Measurements from ENCODE around the gene PSMD5. TPM values are rescaled to one million over a fixed set of nuclear protein-coding genes. Genes with fewer than 3 reads are reported as not detected.

PSMD5 gene
- total and polyA plus RNA-seq, 2 of the 4 experiments (the other 2 are of a cell fraction), result 25.6 to 26.1 TPM

DNA sequence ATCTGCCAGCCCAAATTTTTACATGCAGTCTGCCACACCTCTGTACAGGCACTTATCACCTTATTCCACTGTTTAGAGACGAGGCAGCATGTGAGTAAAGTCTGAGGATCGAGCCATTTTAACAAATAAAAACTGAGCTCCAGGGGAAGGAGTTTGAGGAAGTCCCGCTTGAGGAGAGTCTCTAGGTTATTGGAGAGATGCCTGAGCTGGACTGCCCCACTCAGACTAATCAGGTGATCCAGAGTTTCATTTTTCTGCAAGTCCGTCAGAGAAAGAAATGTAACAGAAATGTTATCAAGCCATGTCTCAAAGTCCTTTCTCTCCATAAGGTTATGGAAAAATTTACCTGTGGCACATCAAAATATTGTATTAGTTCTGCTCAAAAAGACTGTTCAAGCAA, 54.8 kb downstream of the PSMD5 start:
- TF ChIP-seq, protein P1, sequence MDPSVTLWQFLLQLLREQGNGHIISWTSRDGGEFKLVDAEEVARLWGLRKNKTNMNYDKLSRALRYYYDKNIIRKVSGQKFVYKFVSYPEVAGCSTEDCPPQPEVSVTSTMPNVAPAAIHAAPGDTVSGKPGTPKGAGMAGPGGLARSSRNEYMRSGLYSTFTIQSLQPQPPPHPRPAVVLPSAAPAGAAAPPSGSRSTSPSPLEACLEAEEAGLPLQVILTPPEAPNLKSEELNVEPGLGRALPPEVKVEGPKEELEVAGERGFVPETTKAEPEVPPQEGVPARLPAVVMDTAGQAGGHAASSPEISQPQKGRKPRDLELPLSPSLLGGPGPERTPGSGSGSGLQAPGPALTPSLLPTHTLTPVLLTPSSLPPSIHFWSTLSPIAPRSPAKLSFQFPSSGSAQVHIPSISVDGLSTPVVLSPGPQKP (IDR thresholded peaks at IDR 0.05; ENCODE audit: borderline replicate concordance, low read depth, low read length), result no peak
- TF ChIP-seq BHLHE40 (IDR thresholded peaks at IDR 0.05; ENCODE audit: low read depth, low read length) (no peak), SMC3 (IDR thresholded peaks at IDR 0.05; ENCODE audit: low read depth, low read length) (no peak), MXI1 (IDR thresholded peaks at IDR 0.05; ENCODE audit: borderline replicate concordance, low read depth, low read length) (no peak), RAD21 (IDR thresholded peaks at IDR 0.05; ENCODE audit: low read length) (no peak), RFX5 (IDR thresholded peaks at IDR 0.05; ENCODE audit: low read depth, low read length) (no peak), NFE2L2 (IDR thresholded peaks at IDR 0.05; ENCODE audit: low read depth, low read length) (no peak), RCOR1 (IDR thresholded peaks at IDR 0.05; ENCODE audit: insufficient replicate concordance, low read length) (no peak), POLR2A (IDR thresholded peaks at IDR 0.05; ENCODE audit: low read depth, low read length) (no peak), CEBPB (IDR thresholded peaks at IDR 0.05; ENCODE audit: low read depth, low read length) (no peak), MAZ (IDR thresholded peaks at IDR 0.05; ENCODE audit: borderline replicate concordance, low read depth, low read length) (no peak), FOS (IDR thresholded peaks at IDR 0.05; ENCODE audit: low read depth, low read length) (no peak)
- TF ChIP-seq, protein P2, sequence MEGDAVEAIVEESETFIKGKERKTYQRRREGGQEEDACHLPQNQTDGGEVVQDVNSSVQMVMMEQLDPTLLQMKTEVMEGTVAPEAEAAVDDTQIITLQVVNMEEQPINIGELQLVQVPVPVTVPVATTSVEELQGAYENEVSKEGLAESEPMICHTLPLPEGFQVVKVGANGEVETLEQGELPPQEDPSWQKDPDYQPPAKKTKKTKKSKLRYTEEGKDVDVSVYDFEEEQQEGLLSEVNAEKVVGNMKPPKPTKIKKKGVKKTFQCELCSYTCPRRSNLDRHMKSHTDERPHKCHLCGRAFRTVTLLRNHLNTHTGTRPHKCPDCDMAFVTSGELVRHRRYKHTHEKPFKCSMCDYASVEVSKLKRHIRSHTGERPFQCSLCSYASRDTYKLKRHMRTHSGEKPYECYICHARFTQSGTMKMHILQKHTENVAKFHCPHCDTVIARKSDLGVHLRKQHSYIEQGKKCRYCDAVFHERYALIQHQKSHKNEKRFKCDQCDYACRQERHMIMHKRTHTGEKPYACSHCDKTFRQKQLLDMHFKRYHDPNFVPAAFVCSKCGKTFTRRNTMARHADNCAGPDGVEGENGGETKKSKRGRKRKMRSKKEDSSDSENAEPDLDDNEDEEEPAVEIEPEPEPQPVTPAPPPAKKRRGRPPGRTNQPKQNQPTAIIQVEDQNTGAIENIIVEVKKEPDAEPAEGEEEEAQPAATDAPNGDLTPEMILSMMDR (conservative IDR thresholded peaks at IDR 0.05; ENCODE audit: low read depth, low read length), result no peak
- H3K18ac ChIP-seq (ENCODE audit: low read depth, low read length), result no peak overlapping the region
- H3K27ac ChIP-seq (ENCODE audit: insufficient read depth, low read length), result no peak overlapping the region
- no peak overlapping the region for H2AK9ac ChIP-seq (replicated peaks; ENCODE audit: low read depth, low read length, poor library complexity)
- no peak overlapping the region for H2BK20ac ChIP-seq (ENCODE audit: low read depth, low read length)
- POLR2A ChIA-PET (ENCODE audit: unreplicated experiment), result no interaction called here
- H3K4ac ChIP-seq (ENCODE audit: low read depth, low read length), result no peak overlapping the region
- H3K14ac ChIP-seq (replicated peaks; ENCODE audit: low read depth, low read length), result no peak overlapping the region
- H2AK5ac ChIP-seq (ENCODE audit: low read depth, low read length), result no peak overlapping the region
- no TSS peak for BruUV-seq (replicated peaks)
- peaks cover 19% of the 10 kb centered on the region for H3K36me3 ChIP-seq (ENCODE audit: control insufficient read depth, insufficient read depth, low read length)
- no peaks in the 10 kb centered on the region for H3K9me3 ChIP-seq (ENCODE audit: control insufficient read depth, insufficient read depth, low read length)
- CTCF ChIA-PET, result interaction anchor here (1.0 kb wide), 1 partner anchor 14 kb away, joined by 3 read pairs; no protein-coding TSS in a partner anchor
- no peak overlapping the region for H3K56ac ChIP-seq (ENCODE audit: extremely low read depth, insufficient read depth, low read length)
- no peak overlapping the region for H3K23ac ChIP-seq (ENCODE audit: low read depth, low read length)
- H4K5ac ChIP-seq (ENCODE audit: low read depth, low read length), result no peak overlapping the region
- peaks cover 8% of the 10 kb centered on the region; the same call in 1 of the 2 replicates for H4K20me1 ChIP-seq (ENCODE audit: insufficient read depth, low read length)
- no peak overlapping the region for H2AFZ ChIP-seq (replicated peaks; ENCODE audit: low read length, poor library complexity)
- H2BK15ac ChIP-seq (ENCODE audit: low read depth, low read length), result no peak overlapping the region
- DNase-seq (no peak), ATAC-seq (ENCODE audit: low read depth) (no peak)
- no peaks in the 10 kb centered on the region for H3K9me1 ChIP-seq (ENCODE audit: insufficient read depth, low read length)
- dilution Hi-C loops (cut with HindIII; ENCODE audit: low sequenced_read_pairs, unreplicated experiment), result no loop called here
- H3K79me1 ChIP-seq (ENCODE audit: low read depth in 1 of 2, low read length in 2 of 2), result peaks cover 21 to 55% of the 10 kb centered on the region in 2 experiments
- no peak overlapping the region for H2BK120ac ChIP-seq (ENCODE audit: low read depth, low read length)
- no peak overlapping the region for H3K9ac ChIP-seq (ENCODE audit: low read depth, low read length)
- H4K91ac ChIP-seq (ENCODE audit: insufficient read depth, low read depth, low read length), result no peak overlapping the region
- H4K8ac ChIP-seq (ENCODE audit: low read depth in 2 of 2, low read length in 2 of 2), result no peak overlapping the region
- in situ Hi-C loops (cut with MboI; ENCODE audit: low sequenced_read_pairs), result no loop called here
- no CpG with 5 or more reads among the region's 4 CpGs for WGBS, 2 experiments (ENCODE audit: extremely low coverage in 2 of 2, insufficient read length in 1 of 2)
- intact Hi-C loops (cut with micrococcal nuclease), result no loop called here
- H2BK5ac ChIP-seq (ENCODE audit: low read depth, low read length, poor library complexity, severe bottlenecking), result no peak overlapping the region
- H3K4me3 ChIP-seq (ENCODE audit: insufficient read depth, low read depth, low read length), result no peak overlapping the region
- H3K4me2 ChIP-seq (ENCODE audit: low read depth, low read length), result no peak overlapping the region
- H3K4me1 ChIP-seq (ENCODE audit: control insufficient read depth, insufficient read depth, low read length), result 0 out of 2 replicates have a peak, but pooled peaks cover 4% of the 10 kb centered on the region
- no peaks in the 10 kb centered on the region for H3K27me3 ChIP-seq (ENCODE audit: control insufficient read depth, insufficient read depth, low read length)

Data from IMR-90 (cell line).